Measurements from ENCODE around the gene LRAT. TPM values are rescaled to one million over a fixed set of nuclear protein-coding genes. Genes with fewer than 3 reads are reported as not detected.

Gene LRAT
- total and polyA plus RNA-seq, 2 of the 8 experiments (the other 6 are each of a cell fraction or from before 2014, with no cell fraction given) = 4.3 to 10.3 TPM

DNA sequence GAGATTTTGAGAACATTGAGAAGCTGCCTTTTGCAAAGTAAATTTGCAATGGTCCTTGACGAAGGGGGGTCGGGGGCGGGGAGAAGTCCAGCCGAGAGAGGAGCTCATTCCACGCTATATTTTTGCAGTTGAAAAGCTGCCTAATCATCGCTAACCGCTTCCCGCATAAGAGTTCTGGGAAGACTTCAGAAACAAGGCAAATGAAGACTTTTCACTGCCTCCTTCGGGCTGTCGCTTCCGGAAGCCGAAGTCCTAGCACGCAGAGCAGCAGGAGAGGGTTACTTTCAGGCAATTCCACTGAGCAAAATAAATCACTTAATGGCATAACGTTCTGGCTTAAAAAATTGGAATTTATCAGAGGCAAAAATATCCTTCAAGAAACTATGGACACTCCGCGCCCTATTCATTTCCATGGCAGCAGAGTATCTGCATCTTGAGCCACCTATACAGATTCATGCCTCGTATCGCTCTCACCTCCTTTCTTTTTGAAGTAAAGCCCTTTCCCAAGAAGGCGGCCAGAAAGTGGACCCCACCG is 2.6 kb upstream of the LRAT start (continued):
- TF ChIP-seq, protein P1, sequence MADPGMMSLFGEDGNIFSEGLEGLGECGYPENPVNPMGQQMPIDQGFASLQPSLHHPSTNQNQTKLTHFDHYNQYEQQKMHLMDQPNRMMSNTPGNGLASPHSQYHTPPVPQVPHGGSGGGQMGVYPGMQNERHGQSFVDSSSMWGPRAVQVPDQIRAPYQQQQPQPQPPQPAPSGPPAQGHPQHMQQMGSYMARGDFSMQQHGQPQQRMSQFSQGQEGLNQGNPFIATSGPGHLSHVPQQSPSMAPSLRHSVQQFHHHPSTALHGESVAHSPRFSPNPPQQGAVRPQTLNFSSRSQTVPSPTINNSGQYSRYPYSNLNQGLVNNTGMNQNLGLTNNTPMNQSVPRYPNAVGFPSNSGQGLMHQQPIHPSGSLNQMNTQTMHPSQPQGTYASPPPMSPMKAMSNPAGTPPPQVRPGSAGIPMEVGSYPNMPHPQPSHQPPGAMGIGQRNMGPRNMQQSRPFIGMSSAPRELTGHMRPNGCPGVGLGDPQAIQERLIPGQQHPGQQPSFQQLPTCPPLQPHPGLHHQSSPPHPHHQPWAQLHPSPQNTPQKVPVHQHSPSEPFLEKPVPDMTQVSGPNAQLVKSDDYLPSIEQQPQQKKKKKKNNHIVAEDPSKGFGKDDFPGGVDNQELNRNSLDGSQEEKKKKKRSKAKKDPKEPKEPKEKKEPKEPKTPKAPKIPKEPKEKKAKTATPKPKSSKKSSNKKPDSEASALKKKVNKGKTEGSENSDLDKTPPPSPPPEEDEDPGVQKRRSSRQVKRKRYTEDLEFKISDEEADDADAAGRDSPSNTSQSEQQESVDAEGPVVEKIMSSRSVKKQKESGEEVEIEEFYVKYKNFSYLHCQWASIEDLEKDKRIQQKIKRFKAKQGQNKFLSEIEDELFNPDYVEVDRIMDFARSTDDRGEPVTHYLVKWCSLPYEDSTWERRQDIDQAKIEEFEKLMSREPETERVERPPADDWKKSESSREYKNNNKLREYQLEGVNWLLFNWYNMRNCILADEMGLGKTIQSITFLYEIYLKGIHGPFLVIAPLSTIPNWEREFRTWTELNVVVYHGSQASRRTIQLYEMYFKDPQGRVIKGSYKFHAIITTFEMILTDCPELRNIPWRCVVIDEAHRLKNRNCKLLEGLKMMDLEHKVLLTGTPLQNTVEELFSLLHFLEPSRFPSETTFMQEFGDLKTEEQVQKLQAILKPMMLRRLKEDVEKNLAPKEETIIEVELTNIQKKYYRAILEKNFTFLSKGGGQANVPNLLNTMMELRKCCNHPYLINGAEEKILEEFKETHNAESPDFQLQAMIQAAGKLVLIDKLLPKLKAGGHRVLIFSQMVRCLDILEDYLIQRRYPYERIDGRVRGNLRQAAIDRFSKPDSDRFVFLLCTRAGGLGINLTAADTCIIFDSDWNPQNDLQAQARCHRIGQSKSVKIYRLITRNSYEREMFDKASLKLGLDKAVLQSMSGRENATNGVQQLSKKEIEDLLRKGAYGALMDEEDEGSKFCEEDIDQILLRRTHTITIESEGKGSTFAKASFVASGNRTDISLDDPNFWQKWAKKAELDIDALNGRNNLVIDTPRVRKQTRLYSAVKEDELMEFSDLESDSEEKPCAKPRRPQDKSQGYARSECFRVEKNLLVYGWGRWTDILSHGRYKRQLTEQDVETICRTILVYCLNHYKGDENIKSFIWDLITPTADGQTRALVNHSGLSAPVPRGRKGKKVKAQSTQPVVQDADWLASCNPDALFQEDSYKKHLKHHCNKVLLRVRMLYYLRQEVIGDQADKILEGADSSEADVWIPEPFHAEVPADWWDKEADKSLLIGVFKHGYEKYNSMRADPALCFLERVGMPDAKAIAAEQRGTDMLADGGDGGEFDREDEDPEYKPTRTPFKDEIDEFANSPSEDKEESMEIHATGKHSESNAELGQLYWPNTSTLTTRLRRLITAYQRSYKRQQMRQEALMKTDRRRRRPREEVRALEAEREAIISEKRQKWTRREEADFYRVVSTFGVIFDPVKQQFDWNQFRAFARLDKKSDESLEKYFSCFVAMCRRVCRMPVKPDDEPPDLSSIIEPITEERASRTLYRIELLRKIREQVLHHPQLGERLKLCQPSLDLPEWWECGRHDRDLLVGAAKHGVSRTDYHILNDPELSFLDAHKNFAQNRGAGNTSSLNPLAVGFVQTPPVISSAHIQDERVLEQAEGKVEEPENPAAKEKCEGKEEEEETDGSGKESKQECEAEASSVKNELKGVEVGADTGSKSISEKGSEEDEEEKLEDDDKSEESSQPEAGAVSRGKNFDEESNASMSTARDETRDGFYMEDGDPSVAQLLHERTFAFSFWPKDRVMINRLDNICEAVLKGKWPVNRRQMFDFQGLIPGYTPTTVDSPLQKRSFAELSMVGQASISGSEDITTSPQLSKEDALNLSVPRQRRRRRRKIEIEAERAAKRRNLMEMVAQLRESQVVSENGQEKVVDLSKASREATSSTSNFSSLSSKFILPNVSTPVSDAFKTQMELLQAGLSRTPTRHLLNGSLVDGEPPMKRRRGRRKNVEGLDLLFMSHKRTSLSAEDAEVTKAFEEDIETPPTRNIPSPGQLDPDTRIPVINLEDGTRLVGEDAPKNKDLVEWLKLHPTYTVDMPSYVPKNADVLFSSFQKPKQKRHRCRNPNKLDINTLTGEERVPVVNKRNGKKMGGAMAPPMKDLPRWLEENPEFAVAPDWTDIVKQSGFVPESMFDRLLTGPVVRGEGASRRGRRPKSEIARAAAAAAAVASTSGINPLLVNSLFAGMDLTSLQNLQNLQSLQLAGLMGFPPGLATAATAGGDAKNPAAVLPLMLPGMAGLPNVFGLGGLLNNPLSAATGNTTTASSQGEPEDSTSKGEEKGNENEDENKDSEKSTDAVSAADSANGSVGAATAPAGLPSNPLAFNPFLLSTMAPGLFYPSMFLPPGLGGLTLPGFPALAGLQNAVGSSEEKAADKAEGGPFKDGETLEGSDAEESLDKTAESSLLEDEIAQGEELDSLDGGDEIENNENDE (IDR thresholded peaks at IDR 0.05; ENCODE audit: insufficient replicate concordance, low read length) = no peak
- TF ChIP-seq SP2 (IDR thresholded peaks at IDR 0.05; ENCODE audit: low read length) (no peak), CTBP2 (IDR thresholded peaks at IDR 0.05; ENCODE audit: borderline replicate concordance, insufficient read depth, insufficient read length, low read length) (no peak), CEBPB (IDR thresholded peaks at IDR 0.05; ENCODE audit: low read depth, low read length) (no peak), YY1 (IDR thresholded peaks at IDR 0.05; ENCODE audit: low read depth, low read length) (no peak), GTF2F1 (IDR thresholded peaks at IDR 0.05; ENCODE audit: borderline replicate concordance, low read depth, low read length) (no peak), SP4 (IDR thresholded peaks at IDR 0.05; ENCODE audit: low read length) (no peak), CBX8 (IDR thresholded peaks at IDR 0.05; ENCODE audit: borderline replicate concordance, low read depth, low read length) (no peak), PHF8 (conservative IDR thresholded peaks at IDR 0.05; ENCODE audit: low read depth, low read length) (no peak), FOSL1 (IDR thresholded peaks at IDR 0.05; ENCODE audit: insufficient read depth, low read depth, low read length) (no peak)
- TF ChIP-seq, protein P2, sequence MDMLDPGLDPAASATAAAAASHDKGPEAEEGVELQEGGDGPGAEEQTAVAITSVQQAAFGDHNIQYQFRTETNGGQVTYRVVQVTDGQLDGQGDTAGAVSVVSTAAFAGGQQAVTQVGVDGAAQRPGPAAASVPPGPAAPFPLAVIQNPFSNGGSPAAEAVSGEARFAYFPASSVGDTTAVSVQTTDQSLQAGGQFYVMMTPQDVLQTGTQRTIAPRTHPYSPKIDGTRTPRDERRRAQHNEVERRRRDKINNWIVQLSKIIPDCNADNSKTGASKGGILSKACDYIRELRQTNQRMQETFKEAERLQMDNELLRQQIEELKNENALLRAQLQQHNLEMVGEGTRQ (IDR thresholded peaks at IDR 0.05; ENCODE audit: low read length) = no peak
